Jurkat, Clone E6-1 (cell line): Measurements from ENCODE around the gene SUN3.
"Not testable (repeated sequence)": the region's sequence is repeated elsewhere in the genome, so short reads cannot be mapped to it uniquely, and the experiment has no call there.

ENCODE experiments used
- DNase-seq: peaks from one replicate; pipeline ENCODE4 v3.0.0-alpha.2; 2011; ENCODE audit warnings: low read depth, low spot score
- H3K4me3 ChIP-seq: 2 replicates; pipeline ENCODE4 v1.5.1; 2011; ENCODE audit warnings: mild to moderate bottlenecking, low read length, control low read depth, moderate library complexity

Gene SUN3

DNA sequence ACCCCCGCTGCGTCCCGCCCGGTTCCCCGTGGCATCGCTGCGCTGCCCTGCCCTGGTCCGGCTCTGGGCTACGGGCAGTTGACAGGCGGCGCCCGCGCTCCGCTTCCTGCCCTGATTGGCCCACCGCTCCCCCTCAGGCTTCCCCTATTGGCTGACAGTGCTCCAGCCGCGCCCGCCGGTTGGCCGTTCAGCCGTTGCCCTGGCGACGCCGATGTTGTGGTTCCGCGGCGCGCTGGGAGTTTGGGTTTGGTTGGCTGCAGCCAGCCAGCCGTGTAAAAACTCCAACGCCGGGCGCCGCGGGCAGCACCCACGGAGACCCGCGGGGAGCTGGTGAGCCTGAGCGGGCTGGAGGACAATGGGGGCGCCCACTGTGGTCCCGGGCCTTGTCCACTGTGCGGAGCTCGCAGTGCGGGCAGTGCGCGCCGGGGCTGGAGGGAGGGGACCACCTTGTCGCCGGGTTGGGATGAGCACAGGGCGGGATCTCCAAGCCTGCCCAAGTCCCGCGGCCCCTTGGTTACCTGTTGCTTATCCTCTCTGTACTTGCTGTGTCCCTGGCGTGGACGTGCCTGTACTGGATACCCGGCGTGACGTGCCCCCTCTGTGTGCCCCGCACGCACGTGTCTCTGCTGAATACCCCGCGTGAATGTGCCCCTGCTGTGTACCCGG, 6.5 kb upstream of the SUN3 start, which contains the start of gene C7orf57:
TSS of gene C7orf57 (plus strand) at position 243 of the 666 bp plus-strand sequence. CDS start 766 bp downstream, outside the sequence.
- no peak for DNase-seq
- no peak within 1 kb of the TSS for H3K4me3 ChIP-seq

DNA sequence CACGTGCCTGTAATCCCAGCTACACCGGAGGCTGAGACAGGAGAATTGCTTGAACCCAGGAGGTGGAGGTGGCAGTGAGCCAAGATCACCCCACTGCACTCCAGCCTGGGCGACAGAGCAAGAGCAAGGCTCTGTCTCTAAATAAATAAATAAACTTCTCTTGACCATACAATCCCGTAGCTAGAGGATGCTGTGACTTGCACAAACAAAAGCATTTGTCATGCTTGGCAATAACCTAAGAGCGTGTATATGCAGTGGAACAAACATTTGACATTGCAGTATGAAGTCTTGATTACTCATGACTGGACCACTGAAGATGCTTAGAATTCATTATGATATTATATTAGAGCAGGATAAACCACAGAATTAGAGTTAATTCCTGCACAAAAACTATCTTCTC, 5.0 kb upstream of the SUN3 start:
- no peak overlapping the region for H3K4me3 ChIP-seq
- DNase-seq = no peak

DNA sequence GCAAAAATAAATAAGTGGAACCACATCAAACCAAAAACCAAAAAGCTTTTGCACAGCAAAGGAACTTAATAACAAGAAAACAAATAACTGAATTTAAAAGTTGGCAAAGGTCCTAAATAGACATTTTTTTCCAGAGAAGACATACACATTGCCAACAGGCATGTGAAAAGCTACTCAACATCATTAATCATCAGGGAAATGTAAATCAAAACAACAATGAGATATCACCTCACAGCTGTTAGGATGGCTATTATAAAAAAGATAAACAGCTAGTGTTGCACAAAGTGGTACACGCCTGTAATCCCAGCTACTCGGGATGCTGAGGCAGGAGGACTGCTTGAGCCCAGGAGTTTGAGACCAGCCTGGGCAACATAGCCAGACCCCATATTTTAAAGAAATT, 2.2 kb upstream of the SUN3 start:
- no peak overlapping the region for H3K4me3 ChIP-seq
- no peak for DNase-seq

DNA sequence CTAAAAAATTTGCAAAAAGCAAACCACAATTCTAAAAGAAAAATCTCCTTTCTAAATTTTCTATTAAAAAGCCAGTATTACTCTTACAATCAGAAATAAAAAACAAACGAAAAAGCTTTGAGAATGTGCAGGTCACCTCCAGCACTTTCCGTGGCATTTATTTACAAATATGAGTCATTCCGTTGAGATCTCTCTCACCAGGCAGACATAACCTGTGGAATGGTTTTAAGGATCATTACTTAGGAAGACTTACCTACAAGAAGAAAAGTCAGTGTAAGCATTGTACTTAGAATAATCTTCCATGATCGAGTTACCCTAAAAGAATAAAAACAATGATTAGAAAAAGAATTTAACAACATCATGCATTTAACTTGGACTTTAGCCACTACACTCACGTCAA, 3.3 kb downstream of the SUN3 start:
- H3K4me3 ChIP-seq = no peak overlapping the region
- DNase-seq = no peak

DNA sequence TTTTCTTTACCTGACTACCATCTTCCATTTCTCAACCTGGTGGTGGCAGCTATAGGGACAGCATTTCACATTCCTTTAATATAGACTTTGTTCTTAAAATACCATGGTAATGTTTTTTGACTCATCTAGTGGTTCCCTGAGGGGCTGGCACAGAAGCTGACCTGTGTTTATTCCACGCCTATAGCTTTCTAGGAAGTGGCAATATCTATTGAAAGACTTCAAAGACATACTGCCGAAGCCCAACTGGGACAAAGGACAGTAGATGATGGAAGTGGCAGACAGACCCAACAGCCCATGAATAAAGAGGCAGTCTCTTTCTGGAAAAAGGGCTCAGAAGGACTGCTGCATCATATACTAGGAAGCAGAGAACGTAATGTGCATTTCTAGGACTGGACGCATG, 11.2 kb downstream of the SUN3 start:
- DNase-seq = no peak
- H3K4me3 ChIP-seq = no peak overlapping the region

DNA sequence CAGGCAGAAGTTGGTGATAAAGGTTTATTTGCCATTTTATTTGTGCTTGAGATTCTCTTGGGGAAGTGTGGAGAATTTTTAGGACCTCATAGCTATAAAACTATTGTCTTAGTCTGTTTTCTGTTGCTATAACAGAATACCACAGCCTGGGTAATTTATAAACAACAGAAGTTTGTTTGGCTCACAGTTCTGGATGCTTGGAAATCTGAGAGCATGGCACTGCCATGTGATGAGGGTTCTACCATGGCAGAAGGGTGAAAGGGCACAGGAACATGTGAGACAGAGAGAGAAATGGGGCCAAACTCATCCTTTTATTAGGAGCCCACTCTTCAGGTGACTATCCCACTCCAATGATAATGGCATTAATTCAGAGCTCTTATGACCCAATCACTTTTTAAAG, 12.3 kb downstream of the SUN3 start:
- no peak for DNase-seq
- no peak overlapping the region for H3K4me3 ChIP-seq

DNA sequence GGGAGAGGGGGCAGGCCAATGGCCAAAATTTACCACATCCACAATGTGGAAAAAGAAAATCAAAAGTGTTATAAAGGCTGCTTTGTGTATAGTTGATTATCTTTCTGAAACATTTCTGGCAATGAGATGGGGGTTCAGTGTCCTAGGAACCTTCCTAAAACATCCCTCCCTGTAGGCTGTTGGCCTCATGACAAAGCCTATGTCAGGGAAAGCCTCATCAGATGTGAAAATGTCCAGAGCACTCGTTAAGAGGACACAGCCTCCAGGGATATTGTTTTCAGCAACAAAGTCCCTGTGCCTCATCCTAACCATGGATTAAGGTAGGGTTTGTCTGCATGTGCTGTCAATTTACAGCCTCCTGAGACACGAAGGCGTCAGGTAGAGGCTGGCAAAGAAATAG, 17.0 kb downstream of the SUN3 start:
- no peak overlapping the region for H3K4me3 ChIP-seq

DNA sequence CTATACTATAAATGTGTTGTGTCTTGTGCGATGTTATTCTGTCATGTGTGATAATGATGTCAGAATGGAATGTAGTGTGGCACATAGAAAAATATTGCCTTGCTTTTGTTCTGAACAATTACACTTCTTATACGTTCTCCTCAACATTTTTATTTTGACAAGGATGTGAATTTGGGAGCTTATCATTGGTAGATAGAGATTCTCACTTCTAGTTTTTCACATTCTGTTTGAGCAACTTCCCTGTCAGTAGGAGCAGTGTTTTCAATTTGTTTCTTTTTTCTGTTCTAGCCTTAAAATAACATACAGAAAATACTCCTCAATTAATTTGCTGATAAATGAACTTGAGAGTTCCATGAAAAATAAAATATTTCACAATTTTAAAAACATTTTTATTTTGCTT, 17.6 kb downstream of the SUN3 start:
- H3K4me3 ChIP-seq = no peak overlapping the region
- no peak for DNase-seq

More for the DNA sequence above, 17.0 kb downstream of the SUN3 start:
- no peak for DNase-seq

DNA sequence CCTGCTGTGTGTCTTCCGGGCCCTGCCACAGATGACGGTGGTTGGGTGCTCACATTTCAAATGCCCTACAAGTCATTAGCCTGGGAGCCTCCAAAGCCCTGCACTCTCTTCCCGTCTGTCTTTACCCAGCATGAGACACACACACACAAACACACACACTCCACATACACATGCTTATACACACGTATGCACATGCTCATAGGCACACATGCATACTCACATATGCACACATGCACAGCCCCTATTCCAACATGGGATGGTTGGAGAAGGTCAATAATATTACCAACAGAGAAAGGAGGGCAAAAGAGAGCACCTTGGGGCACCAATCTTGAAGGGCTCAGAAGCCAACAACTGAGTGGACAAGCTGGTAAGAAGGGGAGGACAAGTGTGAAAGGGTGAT, 19.0 kb downstream of the SUN3 start:
- no peak overlapping the region for H3K4me3 ChIP-seq
- DNase-seq = no peak

DNA sequence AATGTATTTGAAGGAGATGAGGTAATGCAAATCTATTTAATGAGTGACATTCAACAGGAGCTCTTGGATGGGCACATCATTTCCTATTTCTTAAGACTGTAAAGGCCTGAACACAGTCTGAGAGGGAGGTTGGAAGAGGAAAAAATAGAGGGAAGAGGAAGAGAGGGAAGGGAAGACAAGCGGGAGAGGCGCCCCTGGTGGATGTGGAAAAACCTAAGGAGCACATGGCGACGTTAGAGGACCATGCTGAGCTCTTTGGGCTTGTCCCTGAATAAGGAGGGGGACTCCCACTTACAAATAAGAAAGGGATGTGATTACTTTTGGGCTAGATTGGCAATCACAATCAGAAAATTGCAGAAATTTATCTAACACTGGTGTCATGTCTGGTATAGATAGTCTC, 19.6 kb downstream of the SUN3 start:
- no peak for DNase-seq
- no peak overlapping the region for H3K4me3 ChIP-seq

DNA sequence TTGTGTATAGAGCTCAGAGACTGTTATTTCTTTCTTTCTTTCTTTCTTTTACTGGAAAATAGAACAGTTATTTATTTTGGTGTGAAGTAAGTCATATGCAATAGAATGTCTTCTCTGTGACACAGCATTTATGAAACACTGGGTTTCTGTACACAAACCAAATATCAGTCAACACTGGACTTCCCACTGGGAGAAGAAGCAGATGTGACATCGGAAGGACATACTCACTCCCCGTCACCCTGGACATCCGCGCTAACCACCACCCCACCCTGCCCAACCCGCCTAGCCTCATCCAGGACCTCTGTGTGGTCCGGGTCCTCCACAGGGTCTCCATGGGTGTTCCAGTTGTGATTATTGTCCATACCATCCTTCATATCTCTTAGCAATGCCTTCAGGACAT, 22.0 kb downstream of the SUN3 start:
- H3K4me3 ChIP-seq = no peak overlapping the region
- no peak for DNase-seq

DNA sequence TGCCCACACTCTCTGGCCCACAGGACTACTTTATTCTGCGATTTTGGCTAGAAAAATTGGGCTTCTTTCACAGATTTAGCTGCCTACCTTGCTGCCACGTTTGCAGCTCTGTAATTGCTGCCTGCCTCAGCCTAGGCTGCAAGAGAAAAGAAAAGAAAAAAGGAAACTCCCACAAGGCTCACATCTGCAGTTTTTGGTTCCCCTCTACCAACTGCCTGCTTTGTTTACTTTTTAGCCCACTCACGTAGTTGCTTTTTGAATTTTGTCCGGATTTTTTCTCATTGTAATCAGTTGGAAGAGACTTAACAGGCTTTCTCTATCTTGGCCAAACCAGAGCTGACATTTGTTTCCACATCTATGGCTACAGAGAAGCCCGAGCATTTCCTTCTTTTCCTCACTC, 24.3 kb downstream of the SUN3 start:
- no peak overlapping the region for H3K4me3 ChIP-seq
- no peak for DNase-seq

DNA sequence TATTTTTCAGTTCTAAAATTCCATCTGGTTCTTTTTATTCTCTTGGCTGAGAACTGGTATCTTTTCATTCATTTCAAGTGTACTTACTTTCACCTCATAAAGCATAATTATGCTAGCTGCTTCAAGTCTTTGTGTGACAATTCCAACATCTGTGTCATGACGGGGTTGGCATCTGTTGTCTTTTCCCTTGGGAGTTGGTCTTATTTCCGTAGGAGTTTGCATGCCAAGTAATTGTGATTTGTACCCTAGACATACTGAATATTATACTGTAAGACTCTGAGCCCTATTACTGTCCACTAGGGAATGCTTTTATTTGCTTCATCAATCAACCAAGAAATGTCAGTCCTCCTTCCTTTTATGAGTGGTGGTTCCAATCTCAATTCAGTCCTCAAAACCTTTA, 24.9 kb downstream of the SUN3 start:
- H3K4me3 ChIP-seq = no peak overlapping the region
- no peak for DNase-seq

DNA sequence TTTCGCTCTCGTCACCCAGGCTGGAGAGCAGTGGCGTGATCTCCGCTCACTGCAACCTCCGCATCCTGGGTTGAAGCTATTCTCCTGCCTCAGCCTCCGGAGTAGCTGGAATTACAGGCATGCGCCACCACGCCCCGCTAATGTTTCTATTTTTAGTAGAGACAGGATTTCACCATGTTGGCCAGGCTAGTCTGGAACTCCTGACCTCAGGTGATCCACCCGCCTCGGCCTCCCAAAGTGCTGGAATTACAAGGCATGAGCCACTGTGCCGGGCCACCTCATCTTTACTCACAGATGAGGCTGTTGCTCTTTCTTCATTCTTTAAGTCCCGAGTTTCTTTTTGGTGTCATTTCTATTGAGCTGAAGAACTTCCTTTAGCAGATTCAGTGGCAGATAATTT, 28.7 kb downstream of the SUN3 start:
- H3K4me3 ChIP-seq, DNase-seq: not testable (repeated sequence)

DNA sequence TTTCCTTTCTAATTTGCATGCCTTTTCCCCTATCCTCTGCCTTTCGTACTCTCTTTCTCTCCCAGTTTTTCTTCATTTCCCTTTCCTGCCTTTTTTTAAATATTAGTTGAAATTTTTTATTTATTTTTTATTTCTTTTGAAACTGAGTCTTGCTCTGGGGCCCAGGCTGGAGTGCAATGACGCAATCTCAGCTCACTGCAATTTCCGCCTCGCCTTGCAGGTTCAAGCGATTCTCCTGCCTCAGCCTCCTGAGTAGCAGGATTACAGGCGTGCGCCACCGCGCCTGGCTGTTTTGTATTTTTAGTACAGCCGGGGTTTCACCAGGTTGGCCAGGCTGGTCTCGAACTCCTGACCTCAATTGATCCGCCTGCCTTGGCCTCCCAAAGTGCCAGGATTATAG, 29.5 kb downstream of the SUN3 start:
- DNase-seq = no peak
- H3K4me3 ChIP-seq = no peak overlapping the region

DNA sequence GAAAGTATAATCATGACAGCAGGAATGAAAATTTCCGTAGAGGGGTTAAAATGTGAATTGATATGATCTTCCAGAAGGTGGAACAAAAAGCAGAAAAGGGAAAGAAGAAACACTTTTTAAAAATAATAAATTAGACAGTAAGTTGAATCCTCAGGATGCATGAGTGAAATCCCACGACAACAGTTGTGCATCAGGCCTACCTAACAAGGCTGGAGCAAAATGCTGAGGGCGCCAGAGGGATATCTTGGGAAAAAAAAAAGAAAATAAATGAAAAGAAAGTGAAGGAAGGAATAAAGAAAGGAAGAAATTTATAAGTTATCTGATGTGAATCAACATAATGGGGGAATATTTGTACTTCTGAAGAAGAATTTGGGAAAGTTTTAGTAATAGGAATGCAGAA, 36.5 kb downstream of the SUN3 start:
- H3K4me3 ChIP-seq = no peak overlapping the region
- DNase-seq = no peak

DNA sequence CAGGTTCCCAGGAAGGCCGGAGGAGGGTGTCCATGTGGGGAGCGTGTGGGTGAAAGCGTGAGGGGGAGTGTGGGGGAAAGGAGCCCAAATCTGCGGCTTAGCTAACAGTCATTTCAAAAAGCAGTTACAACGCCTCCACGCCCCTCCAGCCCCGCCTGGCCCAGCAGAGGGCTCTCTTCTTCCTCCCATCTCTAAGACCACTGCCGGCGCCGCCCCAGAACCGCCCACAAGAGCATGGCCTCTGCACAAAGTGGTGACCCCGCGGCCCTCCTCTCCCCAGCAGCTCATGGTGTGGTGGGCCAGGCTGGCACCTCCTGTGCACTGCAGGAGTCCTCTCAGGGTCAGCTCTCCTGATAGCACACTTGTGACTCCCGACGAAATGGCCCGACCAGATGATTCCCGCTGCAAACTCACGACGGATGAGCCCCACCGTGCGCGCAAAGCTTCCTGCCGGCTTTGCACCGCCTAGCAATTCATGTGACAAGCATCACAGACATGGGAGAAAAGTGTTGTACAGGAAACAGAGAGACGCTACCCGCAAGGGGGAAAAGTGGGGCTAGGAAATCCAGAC, 37.1 kb downstream of the SUN3 start:
- H3K4me3 ChIP-seq = no peak overlapping the region
- no peak for DNase-seq

DNA sequence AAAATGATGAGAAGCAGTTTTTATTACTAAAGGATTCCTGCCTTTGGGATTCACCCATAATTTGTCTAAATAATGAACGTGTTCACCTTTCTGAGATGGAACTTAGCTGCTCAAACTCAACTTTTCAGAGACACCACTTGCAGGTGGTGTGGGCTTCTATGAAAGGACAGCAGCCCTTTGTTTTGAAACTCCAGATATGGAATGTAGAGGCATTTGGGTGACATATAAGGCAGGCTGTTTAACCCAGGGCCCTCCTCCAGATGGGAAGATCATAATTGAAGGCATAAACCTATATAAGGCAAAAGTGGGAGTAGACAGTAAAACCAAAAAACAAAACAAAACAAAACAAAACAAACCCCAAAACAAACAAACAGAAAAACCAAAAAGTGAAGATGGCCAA, 37.6 kb downstream of the SUN3 start:
- H3K4me3 ChIP-seq = no peak overlapping the region
- DNase-seq = no peak

DNA sequence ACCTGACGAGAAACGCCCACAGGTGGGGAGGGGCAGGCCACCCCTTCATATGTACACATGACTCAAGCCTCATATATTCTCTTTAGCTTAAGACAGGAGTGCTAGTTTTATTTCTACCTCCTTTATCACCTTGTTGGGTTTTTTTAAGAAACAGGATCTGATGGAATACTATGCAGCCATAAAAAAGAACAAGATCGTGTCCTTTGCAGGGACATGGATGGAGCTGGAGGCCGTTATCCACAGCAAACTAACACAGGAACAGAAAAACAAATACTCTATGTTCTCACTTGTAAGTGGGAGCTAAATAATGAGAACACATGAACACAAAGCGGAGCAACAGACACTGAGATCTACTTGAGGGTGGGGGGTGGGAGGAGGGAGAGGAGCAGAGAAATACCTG, 38.3 kb downstream of the SUN3 start:
- no peak overlapping the region for H3K4me3 ChIP-seq
- DNase-seq = no peak

DNA sequence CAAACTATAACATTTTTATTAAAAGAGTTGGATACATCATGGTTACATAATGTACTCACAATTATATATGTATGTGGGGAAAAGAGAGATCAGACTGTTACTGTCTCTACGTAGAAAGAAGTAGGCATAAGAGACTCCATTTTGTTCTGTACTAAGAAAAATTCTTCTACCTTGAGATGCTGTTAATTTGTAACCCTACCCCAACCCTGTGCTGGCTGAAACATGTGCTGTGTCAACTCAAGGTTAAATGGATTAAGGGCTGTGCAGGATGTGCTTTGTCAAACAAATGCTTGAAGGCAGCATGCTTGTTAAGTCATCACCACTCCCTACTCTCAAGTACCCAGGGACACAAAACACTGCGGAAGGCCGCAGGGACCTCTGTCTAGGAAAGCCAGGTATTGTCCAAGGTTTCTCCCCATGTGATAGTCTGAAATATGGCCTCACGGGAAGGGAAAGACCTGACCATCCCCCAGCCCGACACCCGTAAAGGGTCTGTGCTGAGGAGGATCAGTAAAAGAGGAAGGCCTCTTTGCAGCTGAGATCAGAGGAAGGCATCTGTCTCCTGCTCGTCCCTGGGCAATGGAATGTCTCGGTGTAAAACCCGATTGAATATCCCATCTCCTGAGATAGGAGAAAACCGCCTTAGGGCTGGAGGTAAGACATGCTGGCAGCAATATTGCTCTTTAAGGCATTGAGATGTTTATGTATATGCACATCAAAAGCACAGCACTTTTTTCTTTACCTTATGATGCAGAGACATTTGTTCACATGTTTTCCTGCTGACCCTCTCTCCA, 39.1 kb downstream of the SUN3 start:
- H3K4me3 ChIP-seq, DNase-seq: not testable (repeated sequence)
